Astrocyte (in vitro differentiated cells and primary cell): Measurements from ENCODE around the gene KL. TPM values are rescaled to one million over a fixed set of nuclear protein-coding genes. Genes with fewer than 3 reads are reported as not detected.

Experiments
- DNase-seq: peaks from one replicate; pipeline ENCODE4 v3.0.0-alpha.2; 2010; ENCODE audit warnings: low read depth
- FAIRE-seq: peaks from 2 replicates; lab custom pipeline; 2011; peaks lifted over from hg19 to GRCh38; lab: Jason Lieb, UNC
- H2AFZ ChIP-seq: 2 replicates; pipeline ENCODE4 v1.6.0; 2012; ENCODE audit warnings: low read depth, low read length, inconsistent platforms
- H3K27ac ChIP-seq: 2 replicates; pipeline ENCODE4 v1.5.1; 2011; ENCODE audit warnings: low read depth, low read length, inconsistent platforms
- H3K27me3 ChIP-seq: 2 replicates; pipeline ENCODE4 v1.6.0; 2011; ENCODE audit warnings: low read length, inconsistent platforms; ENCODE audit not compliant: insufficient read depth
- H3K36me3 ChIP-seq: 2 replicates; pipeline ENCODE4 v1.5.1; 2011; ENCODE audit warnings: low read length, inconsistent platforms; ENCODE audit not compliant: insufficient read depth
- H3K4me1 ChIP-seq: 2 replicates; pipeline ENCODE4 v1.5.1; 2011; ENCODE audit warnings: low read length, inconsistent platforms; ENCODE audit not compliant: insufficient read depth
- H3K4me2 ChIP-seq: 2 replicates; pipeline ENCODE4 v1.6.0; 2012; ENCODE audit warnings: low read length, inconsistent platforms
- H3K4me3 ChIP-seq: 2 replicates; pipeline ENCODE4 v1.5.1; 2011; ENCODE audit warnings: low read depth, mild to moderate bottlenecking, low read length, inconsistent platforms; ENCODE audit not compliant: insufficient read depth
- H3K79me2 ChIP-seq: 2 replicates; pipeline ENCODE4 v1.6.0; 2012; ENCODE audit warnings: mild to moderate bottlenecking, low read length, inconsistent platforms; ENCODE audit not compliant: insufficient read depth
- H3K9ac ChIP-seq: 2 replicates; pipeline ENCODE4 v1.6.0; 2012; ENCODE audit warnings: mild to moderate bottlenecking, low read length, inconsistent platforms
- H3K9me3 ChIP-seq: 2 replicates; pipeline ENCODE4 v1.5.1; 2012; ENCODE audit warnings: low read depth, mild to moderate bottlenecking, low read length, inconsistent platforms; ENCODE audit not compliant: insufficient read depth
- H4K20me1 ChIP-seq: 2 replicates; pipeline ENCODE4 v1.6.0; 2012; ENCODE audit warnings: low read length, inconsistent platforms; ENCODE audit not compliant: insufficient read depth
- H3K27ac Mint-ChIP-seq: one replicate; pipeline ENCODE4 v1.8.0; 2021; ENCODE audit warnings: mild to moderate bottlenecking, mixed read lengths; ENCODE audit not compliant: unreplicated experiment
- H3K27me3 Mint-ChIP-seq: one replicate; pipeline ENCODE4 v1.8.0; 2021; ENCODE audit warnings: low read depth, mixed read lengths; ENCODE audit not compliant: unreplicated experiment
- H3K36me3 Mint-ChIP-seq: one replicate; pipeline ENCODE4 v1.8.0; 2021; ENCODE audit warnings: low read depth, mixed read lengths; ENCODE audit not compliant: unreplicated experiment
- H3K4me1 Mint-ChIP-seq: one replicate; pipeline ENCODE4 v1.8.0; 2021; ENCODE audit warnings: low read depth, mixed read lengths; ENCODE audit not compliant: unreplicated experiment
- H3K4me3 Mint-ChIP-seq: one replicate; pipeline ENCODE4 v1.8.0; 2021; ENCODE audit warnings: mild to moderate bottlenecking, moderate library complexity, mixed read lengths; ENCODE audit not compliant: unreplicated experiment
- H3K9me3 Mint-ChIP-seq: one replicate; pipeline ENCODE4 v1.8.0; 2021; ENCODE audit warnings: mild to moderate bottlenecking, mixed read lengths; ENCODE audit not compliant: unreplicated experiment
- CTCF ChIP-seq: IDR thresholded peaks from 2 replicates; pipeline ENCODE4 v1.5.1; 2011; ENCODE audit warnings: low read depth, mild to moderate bottlenecking, inconsistent platforms, low read length, moderate library complexity; ENCODE audit not compliant: insufficient read depth
- EZH2 ChIP-seq: IDR thresholded peaks from 2 replicates; pipeline ENCODE4 v1.6.1; 2012; ENCODE audit warnings: mild to moderate bottlenecking, low read length, inconsistent platforms; ENCODE audit not compliant: insufficient read depth
- total RNA-seq: library from RNA; stranded (reverse); gene quantifications from 2 replicates; pipeline ENCODE4 v1.2.1, GENCODE V29; 2021

Gene KL
- total RNA-seq, 1 donor from 2014 or later = 0.07 TPM

GRCh38 chr13:32998966-32999365, 17.3 kb upstream of the KL start:
- no peaks in the 10 kb centered on the region for H3K27me3 ChIP-seq
- H3K4me2 ChIP-seq = no peak overlapping the region
- no peak overlapping the region for H3K4me3 Mint-ChIP-seq

GRCh38 chr13:33000365-33000764, 15.9 kb upstream of the KL start:
- Histone ChIP-seq H3K4me3 (no peak overlapping the region), H3K79me2 (no peaks in the 10 kb centered on the region), H3K9ac (no peak overlapping the region), H4K20me1 (no peaks in the 10 kb centered on the region), H2AFZ (no peak overlapping the region), H3K27ac (no peak overlapping the region), H3K4me2 (no peak overlapping the region), H3K4me1 (no peaks in the 10 kb centered on the region), H3K36me3 (no peaks in the 10 kb centered on the region), H3K27me3 (no peaks in the 10 kb centered on the region), H3K9me3 (no peaks in the 10 kb centered on the region)
- H3K27ac Mint-ChIP-seq = no peak overlapping the region
- H3K27me3 Mint-ChIP-seq = peaks cover 6% of the 10 kb centered on the region
- peaks cover 6% of the 10 kb centered on the region for H3K9me3 Mint-ChIP-seq
- H3K36me3 Mint-ChIP-seq = peaks cover 2% of the 10 kb centered on the region
- DNase-seq = no peak
- no peak for FAIRE-seq
- no peaks in the 10 kb centered on the region for H3K4me1 Mint-ChIP-seq
- H3K4me3 Mint-ChIP-seq = no peak overlapping the region
- no peak for TF ChIP-seq CTCF
- TF ChIP-seq EZH2 = no peak

More at GRCh38 chr13:32998966-32999365, 17.3 kb upstream of the KL start:
- no peak overlapping the region for H3K9ac ChIP-seq
- no peaks in the 10 kb centered on the region for H3K4me1 ChIP-seq
- Mint-ChIP-seq H3K9me3 (peaks cover 6% of the 10 kb centered on the region), H3K27me3 (peaks cover 6% of the 10 kb centered on the region), H3K36me3 (peaks cover 2% of the 10 kb centered on the region), H3K27ac (no peak overlapping the region), H3K4me1 (no peaks in the 10 kb centered on the region)
- no peak for FAIRE-seq
- no peak overlapping the region for H2AFZ ChIP-seq
- no peak overlapping the region for H3K27ac ChIP-seq
- H4K20me1 ChIP-seq = no peaks in the 10 kb centered on the region
- no peak for DNase-seq
- no peaks in the 10 kb centered on the region for H3K79me2 ChIP-seq
- no peaks in the 10 kb centered on the region for H3K9me3 ChIP-seq
- TF ChIP-seq CTCF = no peak
- no peak for TF ChIP-seq EZH2
- no peak overlapping the region for H3K4me3 ChIP-seq
- no peaks in the 10 kb centered on the region for H3K36me3 ChIP-seq

GRCh38 chr13:33003458-33004019, 12.7 kb upstream of the KL start:
- peaks cover 6% of the 10 kb centered on the region for H3K27me3 Mint-ChIP-seq
- Histone ChIP-seq H2AFZ (no peak overlapping the region), H4K20me1 (no peaks in the 10 kb centered on the region), H3K4me1 (no peaks in the 10 kb centered on the region), H3K4me2 (no peak overlapping the region), H3K4me3 (no peak overlapping the region), H3K27ac (no peak overlapping the region), H3K27me3 (no peaks in the 10 kb centered on the region), H3K9me3 (no peaks in the 10 kb centered on the region), H3K9ac (no peak overlapping the region), H3K79me2 (no peaks in the 10 kb centered on the region), H3K36me3 (no peaks in the 10 kb centered on the region)
- no peak for DNase-seq
- TF ChIP-seq EZH2 (no peak), CTCF (no peak)
- no peak overlapping the region for H3K4me3 Mint-ChIP-seq
- H3K36me3 Mint-ChIP-seq = peaks cover 2% of the 10 kb centered on the region
- peaks cover 3% of the 10 kb centered on the region for H3K4me1 Mint-ChIP-seq
- H3K27ac Mint-ChIP-seq = no peak overlapping the region
- peaks cover 16% of the 10 kb centered on the region for H3K9me3 Mint-ChIP-seq
- no peak for FAIRE-seq
